GM12873 (cell line): ENCODE results near the gene GREB1.

Source experiments
- CTCF ChIP-seq: IDR thresholded peaks from 2 replicates; pipeline ENCODE4 v1.5.1; 2012; ENCODE audit warnings: low read depth, mild to moderate bottlenecking, moderate library complexity, low read length, control low read depth; ENCODE audit not compliant: insufficient read depth; ENCODE audit errors: missing control alignments

Gene GREB1

GRCh38 chr2:11651856-11652548, 118.2 kb downstream of the GREB1 start:
- TF ChIP-seq CTCF, result no peak

DNA sequence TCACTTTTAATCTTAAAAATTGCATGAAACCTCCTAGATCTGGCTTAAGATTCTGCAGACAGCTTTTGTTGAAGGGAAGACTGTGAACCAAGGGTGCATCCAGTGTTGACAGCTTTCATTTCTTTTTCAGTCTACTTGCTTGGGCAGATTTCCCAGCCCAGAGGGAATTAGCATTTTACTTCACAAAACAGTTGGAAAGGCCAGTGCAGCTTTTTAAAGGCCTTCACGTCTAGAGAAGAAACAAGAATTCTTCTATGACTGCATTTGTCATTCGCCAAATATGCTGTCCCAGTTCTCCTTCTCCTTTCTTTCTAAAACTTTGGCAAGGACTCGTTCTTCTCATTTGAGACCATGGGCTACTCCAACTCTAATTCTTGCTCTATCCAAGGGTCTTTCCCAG, 118.7 kb downstream of the GREB1 start:
- TF ChIP-seq CTCF, result no peak

DNA sequence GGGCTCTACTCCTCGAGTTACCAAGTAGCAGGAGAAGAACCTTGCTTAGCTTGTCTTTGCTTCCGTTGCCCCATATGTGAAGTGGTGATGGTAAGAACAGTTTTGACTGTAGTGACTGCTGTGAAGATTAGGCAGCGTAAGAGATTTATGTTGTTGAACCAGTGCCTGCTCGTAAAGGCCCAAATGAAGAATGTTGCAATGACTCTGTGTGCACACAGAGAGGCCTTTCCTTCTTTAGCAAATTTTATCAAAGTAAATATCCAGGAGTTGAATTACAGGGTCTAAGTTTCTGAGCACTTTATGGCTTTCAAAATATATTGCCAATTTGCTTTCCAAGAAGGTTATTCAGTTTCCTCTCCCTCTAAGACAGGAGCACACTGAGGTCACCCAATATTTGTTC, 121.7 kb downstream of the GREB1 start:
- TF ChIP-seq CTCF, result no peak

DNA sequence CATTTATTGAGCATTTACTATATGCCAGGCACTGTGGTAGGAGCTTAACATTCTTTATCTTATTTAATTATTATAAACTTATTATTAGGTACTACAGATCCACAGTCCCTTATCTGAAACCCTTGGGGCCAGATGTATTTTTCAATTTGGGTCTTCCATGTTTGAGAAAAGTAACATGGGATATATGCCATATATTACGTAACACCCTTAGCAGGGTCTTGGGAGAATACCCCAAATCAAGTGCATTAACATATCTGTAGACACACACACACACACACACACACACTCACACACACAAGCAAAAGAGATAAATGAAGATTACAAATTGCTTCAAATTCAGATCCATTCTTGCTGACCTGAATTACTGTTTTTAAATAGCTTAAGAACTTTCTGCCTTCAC, 122.4 kb downstream of the GREB1 start:
- TF ChIP-seq CTCF, result no peak

DNA sequence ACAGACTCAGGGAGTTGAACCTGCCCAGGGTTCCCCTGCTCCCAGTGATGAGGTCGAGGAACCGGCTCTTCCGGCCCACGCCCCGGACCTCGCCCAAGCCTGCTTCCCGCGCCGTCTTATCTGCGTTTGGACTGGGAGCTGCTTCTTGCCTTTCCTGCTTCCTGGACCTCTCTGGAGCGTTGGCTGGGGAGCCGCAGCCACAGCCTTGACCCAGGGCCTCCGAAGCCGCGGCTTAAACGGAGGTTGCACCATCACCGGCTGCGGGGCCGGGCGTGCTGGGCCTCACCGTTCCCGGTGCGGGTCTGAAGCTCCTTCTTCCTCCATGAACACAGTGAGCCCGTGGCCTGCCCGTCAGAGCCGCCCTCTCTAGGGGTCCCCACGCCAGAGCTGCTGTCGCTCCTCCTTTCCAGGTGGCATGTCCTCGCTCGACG, 122.8 kb downstream of the GREB1 start:
- no peak for TF ChIP-seq CTCF

DNA sequence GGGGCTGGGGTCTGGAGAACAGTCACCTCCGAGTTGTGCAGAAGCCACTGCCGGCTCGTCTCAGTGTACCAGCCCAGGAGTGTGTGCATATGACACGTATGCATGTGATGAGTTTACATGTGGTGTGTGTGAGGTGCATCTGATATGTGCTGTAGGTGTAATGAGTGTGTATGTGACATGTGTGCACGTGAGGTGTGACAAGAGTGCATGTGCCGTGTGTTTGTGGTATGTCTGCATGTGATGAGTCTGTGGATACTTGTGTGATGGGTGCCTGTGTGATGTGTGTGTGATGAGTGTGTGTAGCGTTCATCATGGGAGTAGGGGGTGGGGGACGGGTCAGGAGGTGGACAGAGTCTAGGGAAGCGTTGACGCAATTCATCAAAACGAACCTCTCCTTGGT, 123.3 kb downstream of the GREB1 start:
- TF ChIP-seq CTCF, result no peak

DNA sequence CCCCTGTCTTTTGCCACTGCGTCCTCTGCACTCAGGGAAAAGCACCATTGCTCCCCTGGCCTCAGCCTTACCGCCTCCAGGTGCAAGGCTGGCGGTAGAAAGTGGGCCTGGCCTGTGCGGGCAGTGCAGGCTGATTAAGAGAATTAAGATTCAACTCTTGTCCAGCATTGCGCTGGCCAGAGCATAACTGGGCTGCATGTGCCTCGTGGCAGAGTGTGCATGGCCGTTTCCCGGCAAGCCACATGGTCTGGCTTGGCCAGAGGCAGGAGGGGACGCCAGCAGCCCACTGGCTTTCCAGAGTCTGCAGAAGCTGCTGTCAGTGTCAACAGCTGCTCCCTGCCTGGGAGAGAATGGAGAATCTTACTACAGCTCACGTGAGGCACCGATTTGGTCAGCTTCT, 123.8 kb downstream of the GREB1 start:
- no peak for TF ChIP-seq CTCF
